ENCODE results near the gene CD2AP. TPM values are rescaled to one million over a fixed set of nuclear protein-coding genes. Genes with fewer than 3 reads are reported as not detected.

The CD2AP gene
- total RNA-seq, 4 donors from 2014 or later = 21.2 to 34.4 (median 24.5) TPM

DNA sequence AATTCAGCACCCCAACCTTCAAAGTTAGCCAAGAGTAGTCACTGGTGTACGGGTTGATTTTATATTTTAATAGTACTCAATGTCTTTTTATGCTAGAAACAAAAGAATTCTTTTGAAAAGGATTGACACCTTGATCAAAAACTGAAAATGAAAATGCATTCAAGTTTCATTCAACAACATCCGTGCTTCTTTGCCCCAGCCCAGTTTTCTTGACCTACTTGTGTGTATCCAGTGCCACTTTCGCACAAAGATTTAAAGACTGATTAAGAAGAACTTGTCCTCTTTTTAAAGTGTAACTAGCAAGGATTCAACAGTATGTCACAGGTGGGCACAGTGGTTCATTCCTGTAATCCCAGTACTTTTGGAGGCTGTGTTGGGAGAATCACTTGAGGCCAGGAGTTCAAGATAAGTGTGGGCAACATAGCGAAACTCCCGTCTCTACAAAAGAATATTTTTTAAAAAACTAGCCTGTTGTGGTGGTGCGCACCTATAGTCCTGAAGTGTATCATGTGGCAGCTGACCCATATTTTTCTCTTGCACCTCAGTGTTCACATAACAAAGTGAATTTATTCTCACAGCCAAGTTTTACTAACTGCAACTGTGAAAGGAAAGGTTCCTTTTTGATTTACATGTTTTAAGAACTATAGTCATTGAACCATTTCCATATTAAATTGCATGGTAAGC, 22.7 kb upstream of the CD2AP start:
- Histone ChIP-seq H3K27ac (no peak overlapping the region), H3K9me3 (no peaks in the 10 kb centered on the region), H3K27me3 (no peaks in the 10 kb centered on the region), H3K4me1 (no peaks in the 10 kb centered on the region), H3K4me3 (no peak overlapping the region), H3K36me3 (no peaks in the 10 kb centered on the region)
- TF ChIP-seq POLR2A (IDR thresholded peaks at IDR 0.05) = no peak
- no peak for TF ChIP-seq POLR2AphosphoS5 (IDR thresholded peaks at IDR 0.05)
- TF ChIP-seq EP300 (IDR thresholded peaks at IDR 0.05) = no peak
- TF ChIP-seq, protein P1, sequence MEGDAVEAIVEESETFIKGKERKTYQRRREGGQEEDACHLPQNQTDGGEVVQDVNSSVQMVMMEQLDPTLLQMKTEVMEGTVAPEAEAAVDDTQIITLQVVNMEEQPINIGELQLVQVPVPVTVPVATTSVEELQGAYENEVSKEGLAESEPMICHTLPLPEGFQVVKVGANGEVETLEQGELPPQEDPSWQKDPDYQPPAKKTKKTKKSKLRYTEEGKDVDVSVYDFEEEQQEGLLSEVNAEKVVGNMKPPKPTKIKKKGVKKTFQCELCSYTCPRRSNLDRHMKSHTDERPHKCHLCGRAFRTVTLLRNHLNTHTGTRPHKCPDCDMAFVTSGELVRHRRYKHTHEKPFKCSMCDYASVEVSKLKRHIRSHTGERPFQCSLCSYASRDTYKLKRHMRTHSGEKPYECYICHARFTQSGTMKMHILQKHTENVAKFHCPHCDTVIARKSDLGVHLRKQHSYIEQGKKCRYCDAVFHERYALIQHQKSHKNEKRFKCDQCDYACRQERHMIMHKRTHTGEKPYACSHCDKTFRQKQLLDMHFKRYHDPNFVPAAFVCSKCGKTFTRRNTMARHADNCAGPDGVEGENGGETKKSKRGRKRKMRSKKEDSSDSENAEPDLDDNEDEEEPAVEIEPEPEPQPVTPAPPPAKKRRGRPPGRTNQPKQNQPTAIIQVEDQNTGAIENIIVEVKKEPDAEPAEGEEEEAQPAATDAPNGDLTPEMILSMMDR (IDR thresholded peaks at IDR 0.05) = no peak
- WGBS, 2 donors (ENCODE audit: low coverage in 1 of 2) = 90 to 94% methylated on average over 5 to 6 of the region's 6 CpGs
- no peak for ATAC-seq

DNA sequence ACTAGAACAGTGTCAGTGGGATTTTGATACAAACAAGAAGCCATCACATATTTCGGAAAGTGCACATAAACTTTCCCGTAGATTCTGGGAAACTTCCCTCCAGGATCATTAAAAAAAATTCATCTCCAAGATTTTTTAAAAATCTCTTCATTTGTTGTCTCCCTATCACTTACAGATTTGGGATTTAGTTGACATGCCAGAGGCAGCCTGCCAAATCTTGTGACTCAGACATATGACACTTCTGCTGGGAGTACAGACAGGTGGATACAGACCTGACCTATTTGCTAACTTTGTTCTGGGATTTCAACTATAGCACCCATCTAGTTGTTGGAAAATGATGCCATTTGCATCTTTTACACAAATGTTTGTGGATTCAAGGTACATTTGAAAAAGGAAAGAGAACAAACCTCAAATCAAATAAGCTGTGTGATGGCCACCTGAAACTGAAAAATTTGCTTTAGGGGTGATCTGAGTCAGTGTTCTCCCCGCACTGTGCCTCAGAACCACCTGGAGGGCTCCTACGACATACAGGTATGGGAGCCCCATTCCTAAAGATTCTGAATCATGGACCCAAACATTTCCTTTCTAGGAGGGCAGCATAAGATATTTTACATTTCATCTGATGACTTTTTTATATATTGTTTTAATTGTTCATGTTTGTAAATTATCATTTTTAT, 21.9 kb upstream of the CD2AP start:
- H3K27me3 ChIP-seq = no peaks in the 10 kb centered on the region
- ATAC-seq = no peak
- 76 to 81% methylated on average over 2 to 4 of the region's 4 CpGs for WGBS, 2 donors (ENCODE audit: low coverage in 1 of 2)
- TF ChIP-seq POLR2A (IDR thresholded peaks at IDR 0.05) (no peak), EP300 (IDR thresholded peaks at IDR 0.05) (no peak), POLR2AphosphoS5 (IDR thresholded peaks at IDR 0.05) (no peak)
- TF ChIP-seq, protein P1 (IDR thresholded peaks at IDR 0.05) = no peak
- H3K4me3 ChIP-seq = no peak overlapping the region
- H3K27ac ChIP-seq = no peak overlapping the region
- H3K36me3 ChIP-seq = no peaks in the 10 kb centered on the region
- H3K4me1 ChIP-seq = no peaks in the 10 kb centered on the region
- H3K9me3 ChIP-seq = no peaks in the 10 kb centered on the region

DNA sequence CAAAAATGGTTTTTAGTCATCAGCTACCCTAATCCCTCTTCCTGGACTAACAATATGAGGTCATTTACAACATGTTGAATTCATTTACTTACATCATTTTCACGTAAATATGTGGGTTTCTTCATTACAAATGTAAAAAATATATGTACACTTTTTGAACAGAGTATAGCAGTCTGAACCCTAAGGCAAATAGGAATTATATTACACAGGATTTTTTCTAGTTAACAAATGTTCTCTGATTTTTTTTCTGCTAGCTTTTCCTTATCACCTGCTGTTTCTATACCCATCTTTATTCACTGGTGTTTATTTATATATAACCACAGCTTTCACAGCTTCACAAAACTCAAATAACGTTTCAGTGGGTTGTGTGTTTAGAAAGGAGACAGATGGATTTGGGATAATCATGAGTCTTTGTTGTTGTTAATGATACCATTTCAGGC, 21.0 kb upstream of the CD2AP start:
- H3K27me3 ChIP-seq = no peaks in the 10 kb centered on the region
- no peaks in the 10 kb centered on the region for H3K36me3 ChIP-seq
- TF ChIP-seq POLR2A (IDR thresholded peaks at IDR 0.05) (no peak), EP300 (IDR thresholded peaks at IDR 0.05) (no peak), POLR2AphosphoS5 (IDR thresholded peaks at IDR 0.05) (no peak)
- TF ChIP-seq, protein P1 (IDR thresholded peaks at IDR 0.05) = no peak
- no peaks in the 10 kb centered on the region for H3K4me1 ChIP-seq
- H3K27ac ChIP-seq = no peak overlapping the region
- H3K9me3 ChIP-seq = no peaks in the 10 kb centered on the region
- H3K4me3 ChIP-seq = no peak overlapping the region
- WGBS, 2 donors (ENCODE audit: low coverage in 1 of 2) = 44 to 63% methylated on average over 2 of the region's 2 CpGs
- no peak for ATAC-seq

DNA sequence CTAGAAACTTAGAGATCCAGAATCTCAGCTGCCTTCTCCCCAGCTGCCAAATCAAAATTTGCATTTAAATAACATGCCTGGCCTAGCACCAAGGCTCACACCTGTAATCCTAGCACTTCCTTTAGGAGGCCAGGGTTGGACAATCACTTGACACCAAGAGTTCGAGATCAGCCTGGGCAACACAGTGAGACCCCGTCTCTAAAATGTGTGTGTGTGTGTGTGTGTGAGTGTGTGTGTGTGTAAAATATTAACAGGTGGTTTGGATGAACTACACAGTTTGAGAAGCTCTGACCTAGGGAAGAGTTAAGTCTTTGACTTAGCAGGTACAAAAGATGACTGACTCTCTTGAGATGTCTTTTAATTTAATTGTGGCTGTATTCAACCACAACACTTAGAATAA, 20.2 kb upstream of the CD2AP start:
- Histone ChIP-seq H3K27me3 (no peaks in the 10 kb centered on the region), H3K4me3 (no peak overlapping the region), H3K36me3 (no peaks in the 10 kb centered on the region), H3K4me1 (no peaks in the 10 kb centered on the region), H3K27ac (no peak overlapping the region), H3K9me3 (no peaks in the 10 kb centered on the region)
- no peak for ATAC-seq
- 91 to 100% methylated on average over 1 to 2 of the region's 2 CpGs for whole genome bisulfite sequencing, 2 donors (ENCODE audit: low coverage in 1 of 2)
- TF ChIP-seq POLR2A (IDR thresholded peaks at IDR 0.05) (no peak), EP300 (IDR thresholded peaks at IDR 0.05) (no peak), POLR2AphosphoS5 (IDR thresholded peaks at IDR 0.05) (no peak)
- TF ChIP-seq, protein P1 (IDR thresholded peaks at IDR 0.05) = no peak

DNA sequence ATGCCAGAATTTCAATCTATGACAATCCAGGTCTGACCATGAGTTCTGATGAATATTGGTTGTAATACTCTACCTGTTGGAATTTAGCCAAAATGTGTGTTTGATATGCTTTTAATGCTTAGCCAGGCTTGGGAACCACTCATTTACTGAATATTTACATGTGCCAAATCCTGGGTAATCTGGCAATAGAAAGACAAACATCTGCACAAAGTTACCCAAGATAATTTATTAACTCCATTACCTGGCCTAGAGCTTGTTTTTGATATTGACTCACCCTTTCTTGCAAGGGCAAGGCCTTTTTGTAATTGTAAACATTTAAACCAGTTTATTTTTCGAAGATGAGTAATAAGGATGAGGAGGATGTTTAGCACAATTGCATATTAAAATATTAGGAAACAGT, 13.5 kb upstream of the CD2AP start:
- H3K36me3 ChIP-seq = no peaks in the 10 kb centered on the region
- no peaks in the 10 kb centered on the region for H3K27me3 ChIP-seq
- no peak for TF ChIP-seq POLR2AphosphoS5 (IDR thresholded peaks at IDR 0.05)
- no peak overlapping the region for H3K4me3 ChIP-seq
- no peaks in the 10 kb centered on the region for H3K4me1 ChIP-seq
- ATAC-seq = no peak
- WGBS, 2 donors (ENCODE audit: low coverage in 1 of 2) = 82 to 87% methylated on average over 1 of the region's 1 CpG
- no peak overlapping the region for H3K27ac ChIP-seq
- no peaks in the 10 kb centered on the region for H3K9me3 ChIP-seq

Data from gastroesophageal sphincter (tissue), 4 donors.